T-helper 1 cell treated with Interleukin-12 subunit alpha and Interleukin-12 subunit beta and Interleukin-4 antibody, amounts not matched to agents 30 μg/mL and 1 μg/mL, for 36 hours (primary cell): ENCODE results near the gene SDHAF2.
"Not testable (repeated sequence)": the region's sequence is repeated elsewhere in the genome, so short reads cannot be mapped to it uniquely, and the experiment has no call there.

Experiments used
- H3K27ac Mint-ChIP-seq: one replicate; pipeline ENCODE4 v1.8.0; 2021; ENCODE audit warnings: mild to moderate bottlenecking, mixed read lengths
- H3K27me3 Mint-ChIP-seq: one replicate; pipeline ENCODE4 v1.8.0; 2021; ENCODE audit warnings: low read depth, mixed read lengths
- H3K36me3 Mint-ChIP-seq: one replicate; pipeline ENCODE4 v1.8.0; 2021; ENCODE audit warnings: low read depth, mixed read lengths
- H3K4me1 Mint-ChIP-seq: one replicate; pipeline ENCODE4 v1.8.0; 2021; ENCODE audit warnings: low read depth, mixed read lengths
- H3K4me3 Mint-ChIP-seq: one replicate; pipeline ENCODE4 v1.8.0; 2021; ENCODE audit warnings: mild to moderate bottlenecking, moderate library complexity, mixed read lengths
- H3K9me3 Mint-ChIP-seq: one replicate; pipeline ENCODE4 v1.8.0; 2021; ENCODE audit warnings: mixed read lengths

SDHAF2 gene

DNA sequence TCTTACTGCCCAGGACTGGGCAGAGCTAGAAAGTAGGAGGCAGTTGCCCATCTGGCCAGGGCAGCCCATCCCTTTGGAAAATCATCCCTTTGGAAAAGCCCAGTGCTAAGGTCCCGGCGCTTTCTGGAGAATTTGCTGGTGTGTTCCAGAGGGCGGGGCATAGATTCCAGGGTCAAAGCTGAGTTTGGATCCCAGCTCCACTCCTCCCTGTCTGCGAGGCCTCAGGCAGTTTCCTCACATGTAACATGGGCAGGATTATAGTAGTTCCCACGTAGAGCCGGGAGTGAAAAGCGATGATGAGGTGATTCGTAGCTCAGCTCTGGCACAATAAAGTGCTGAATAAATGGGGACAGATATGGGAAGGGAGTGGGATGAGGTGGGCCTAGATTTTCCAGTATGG, 47.2 kb downstream of the SDHAF2 start:
- H3K27ac Mint-ChIP-seq = no peak overlapping the region
- no peaks in the 10 kb centered on the region for H3K27me3 Mint-ChIP-seq
- no peaks in the 10 kb centered on the region for H3K9me3 Mint-ChIP-seq
- peaks cover 3% of the 10 kb centered on the region for H3K36me3 Mint-ChIP-seq
- H3K4me3 Mint-ChIP-seq = no peak overlapping the region
- H3K4me1 Mint-ChIP-seq = peaks cover 9% of the 10 kb centered on the region

DNA sequence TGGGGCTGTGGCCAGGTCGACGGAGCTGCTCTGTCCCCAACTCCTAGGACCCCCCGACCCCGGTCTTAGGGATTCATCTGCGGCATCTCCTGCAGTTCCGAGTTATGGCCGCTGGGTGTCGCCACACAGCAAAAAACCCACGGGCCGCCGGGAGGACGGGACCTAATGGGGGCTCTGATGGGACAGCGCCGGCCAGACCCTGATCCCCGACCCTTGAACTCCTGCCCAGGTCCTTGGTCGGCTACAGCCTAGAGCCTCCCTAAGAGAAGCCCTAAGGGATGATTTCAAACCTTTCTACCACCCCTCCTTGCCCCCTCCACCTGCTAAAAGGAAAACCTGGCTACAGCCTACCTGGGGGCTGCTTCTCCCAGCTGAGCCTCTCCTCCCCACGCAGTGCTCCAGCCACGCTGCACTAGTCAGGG, 47.8 kb downstream of the SDHAF2 start:
- Mint-ChIP-seq H3K27ac (no peak overlapping the region), H3K27me3 (no peaks in the 10 kb centered on the region), H3K9me3 (no peaks in the 10 kb centered on the region), H3K4me3 (no peak overlapping the region), H3K36me3 (peaks cover 3% of the 10 kb centered on the region), H3K4me1 (peaks cover 9% of the 10 kb centered on the region)

DNA sequence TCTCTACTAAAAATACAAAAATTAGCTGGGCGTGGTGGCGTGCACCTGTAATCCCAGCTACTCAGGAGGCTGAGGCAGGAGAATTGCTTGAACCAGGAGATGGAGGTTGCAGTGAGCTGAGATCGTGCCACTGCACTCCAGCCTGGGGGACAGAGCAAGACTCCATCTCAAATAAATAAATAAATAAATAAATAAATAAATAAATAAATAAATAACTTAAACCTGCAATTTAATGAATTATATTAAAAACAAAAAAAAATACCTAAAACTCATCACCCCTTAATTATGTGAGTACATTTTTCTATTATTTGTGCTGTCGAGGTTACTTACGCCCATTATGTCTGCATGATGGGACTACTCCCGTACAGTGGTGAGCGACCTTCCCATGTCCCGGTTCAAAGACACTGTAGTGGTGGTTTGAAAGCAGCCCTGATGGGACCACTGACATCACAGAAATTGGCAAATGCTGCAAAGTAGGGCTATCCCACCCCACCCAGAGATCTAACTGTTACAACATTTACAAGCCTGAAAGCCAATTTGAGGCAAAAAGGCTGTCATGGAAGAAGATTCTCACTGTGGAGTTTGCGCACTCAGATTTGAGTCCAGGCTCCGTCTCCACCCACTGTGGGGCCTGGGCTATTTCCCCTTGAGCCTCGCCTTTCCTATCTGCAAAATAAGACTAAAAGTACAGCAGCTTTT, 49.6 kb downstream of the SDHAF2 start:
- not testable (repeated sequence) for H3K9me3 Mint-ChIP-seq, H3K36me3 Mint-ChIP-seq, H3K27me3 Mint-ChIP-seq, H3K4me1 Mint-ChIP-seq, H3K27ac Mint-ChIP-seq, H3K4me3 Mint-ChIP-seq

GRCh38 chr11:61480261-61480993, 50.5 kb downstream of the SDHAF2 start:
- Mint-ChIP-seq H3K9me3 (no peaks in the 10 kb centered on the region), H3K4me3 (no peak overlapping the region), H3K36me3 (no peaks in the 10 kb centered on the region), H3K4me1 (peaks cover 4% of the 10 kb centered on the region), H3K27me3 (no peaks in the 10 kb centered on the region), H3K27ac (no peak overlapping the region)

- peaks cover 4% of the 10 kb centered on the region for H3K4me1 Mint-ChIP-seq
- H3K36me3 Mint-ChIP-seq = no peaks in the 10 kb centered on the region
- no peaks in the 10 kb centered on the region for H3K9me3 Mint-ChIP-seq
- no peaks in the 10 kb centered on the region for H3K27me3 Mint-ChIP-seq
- H3K4me3 Mint-ChIP-seq = no peak overlapping the region
- H3K27ac Mint-ChIP-seq = no peak overlapping the region
These were observed 51.0 kb downstream of the SDHAF2 start for GRCh38 chr11:61480994-61481335.

GRCh38 chr11:61481806-61482205, 51.9 kb downstream of the SDHAF2 start:
- H3K4me1 Mint-ChIP-seq = peaks cover 4% of the 10 kb centered on the region
- H3K4me3 Mint-ChIP-seq = no peak overlapping the region
- no peaks in the 10 kb centered on the region for H3K9me3 Mint-ChIP-seq
- H3K27me3 Mint-ChIP-seq = no peaks in the 10 kb centered on the region
- H3K27ac Mint-ChIP-seq = no peak overlapping the region
- H3K36me3 Mint-ChIP-seq = no peaks in the 10 kb centered on the region

GRCh38 chr11:61482513-61482912, 52.6 kb downstream of the SDHAF2 start:
- Mint-ChIP-seq H3K27ac (no peak overlapping the region), H3K36me3 (no peaks in the 10 kb centered on the region), H3K9me3 (no peaks in the 10 kb centered on the region), H3K27me3 (no peaks in the 10 kb centered on the region), H3K4me3 (no peak overlapping the region), H3K4me1 (peaks cover 4% of the 10 kb centered on the region)

GRCh38 chr11:61484541-61484940, 54.6 kb downstream of the SDHAF2 start:
- H3K4me1 Mint-ChIP-seq = no peaks in the 10 kb centered on the region
- no peak overlapping the region for H3K4me3 Mint-ChIP-seq
- no peaks in the 10 kb centered on the region for H3K36me3 Mint-ChIP-seq
- no peak overlapping the region for H3K27ac Mint-ChIP-seq
- no peaks in the 10 kb centered on the region for H3K9me3 Mint-ChIP-seq
- H3K27me3 Mint-ChIP-seq = no peaks in the 10 kb centered on the region

DNA sequence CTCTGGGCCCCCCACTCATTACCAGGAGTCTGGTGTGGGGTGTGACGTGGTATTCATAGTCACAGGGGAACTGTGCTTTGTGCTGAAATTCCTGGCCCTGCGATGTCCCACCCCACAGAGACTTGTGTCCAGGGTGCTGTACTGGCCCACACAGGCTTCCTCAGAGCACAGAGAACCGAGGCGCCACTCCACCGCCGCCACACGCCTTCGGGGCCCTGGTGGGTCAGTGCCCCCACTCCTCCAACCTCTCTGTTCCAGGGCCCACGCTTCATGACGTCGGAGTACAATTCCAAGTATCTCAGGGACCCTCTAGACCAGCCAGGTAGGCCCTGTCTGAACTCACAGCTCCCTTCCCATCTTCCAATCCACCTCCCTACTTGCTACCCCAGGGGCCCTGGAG, 55.2 kb downstream of the SDHAF2 start:
- no peaks in the 10 kb centered on the region for H3K4me1 Mint-ChIP-seq
- no peak overlapping the region for H3K4me3 Mint-ChIP-seq
- no peaks in the 10 kb centered on the region for H3K9me3 Mint-ChIP-seq
- no peak overlapping the region for H3K27ac Mint-ChIP-seq
- H3K27me3 Mint-ChIP-seq = no peaks in the 10 kb centered on the region
- no peaks in the 10 kb centered on the region for H3K36me3 Mint-ChIP-seq

- Mint-ChIP-seq H3K27ac (no peak overlapping the region), H3K36me3 (no peaks in the 10 kb centered on the region), H3K27me3 (no peaks in the 10 kb centered on the region), H3K9me3 (no peaks in the 10 kb centered on the region), H3K4me3 (no peak overlapping the region), H3K4me1 (no peaks in the 10 kb centered on the region)
These were observed 56.2 kb downstream of the SDHAF2 start for GRCh38 chr11:61486011-61486620.

DNA sequence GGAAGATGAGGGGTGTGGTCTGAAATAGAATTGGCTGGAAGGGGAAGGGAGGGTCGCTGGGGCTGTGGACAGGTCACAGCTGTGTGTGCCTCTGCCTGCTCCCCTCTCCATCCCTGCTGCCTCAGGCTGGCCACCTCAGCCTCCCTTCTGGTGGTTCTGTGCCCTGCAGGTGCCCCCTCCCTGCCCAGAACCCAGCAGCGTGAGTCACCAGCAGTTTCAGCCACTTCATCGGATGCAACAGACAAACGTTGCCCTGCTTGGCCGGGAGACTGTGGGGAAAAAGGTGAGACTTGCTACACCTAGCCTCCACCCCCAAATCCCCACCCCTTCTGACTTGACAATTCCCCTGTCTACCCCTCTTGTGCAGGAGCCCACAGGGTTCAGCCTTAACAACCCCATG, 56.9 kb downstream of the SDHAF2 start:
- H3K27ac Mint-ChIP-seq = no peak overlapping the region
- H3K4me3 Mint-ChIP-seq = no peak overlapping the region
- no peaks in the 10 kb centered on the region for H3K36me3 Mint-ChIP-seq
- no peaks in the 10 kb centered on the region for H3K27me3 Mint-ChIP-seq
- no peaks in the 10 kb centered on the region for H3K9me3 Mint-ChIP-seq
- no peaks in the 10 kb centered on the region for H3K4me1 Mint-ChIP-seq

GRCh38 chr11:61487342-61488025, 57.6 kb downstream of the SDHAF2 start:
- Mint-ChIP-seq H3K27ac (no peak overlapping the region), H3K36me3 (no peaks in the 10 kb centered on the region), H3K4me1 (no peaks in the 10 kb centered on the region), H3K9me3 (no peaks in the 10 kb centered on the region), H3K4me3 (no peak overlapping the region), H3K27me3 (no peaks in the 10 kb centered on the region)

- Mint-ChIP-seq H3K4me3 (no peak overlapping the region), H3K27ac (no peak overlapping the region), H3K4me1 (no peaks in the 10 kb centered on the region), H3K9me3 (no peaks in the 10 kb centered on the region), H3K36me3 (no peaks in the 10 kb centered on the region), H3K27me3 (no peaks in the 10 kb centered on the region)
These were observed 58.8 kb downstream of the SDHAF2 start for GRCh38 chr11:61488651-61489291.

GRCh38 chr11:61489833-61490721, 60.2 kb downstream of the SDHAF2 start:
- Mint-ChIP-seq H3K27me3 (no peaks in the 10 kb centered on the region), H3K4me3 (no peak overlapping the region), H3K27ac (no peak overlapping the region), H3K9me3 (no peaks in the 10 kb centered on the region), H3K36me3 (no peaks in the 10 kb centered on the region), H3K4me1 (no peaks in the 10 kb centered on the region)
